ENCODE measurements around the gene MTA1. TPM values are rescaled to one million over a fixed set of nuclear protein-coding genes. Genes with fewer than 3 reads are reported as not detected.

Gene MTA1
- total and polyA plus RNA-seq, 2 donors from 2014 or later = 30.4 to 112 TPM

GRCh38 chr14:105425823-105426247 lies 6.2 kb downstream of the MTA1 start:
- Histone ChIP-seq H3K4me1 (ENCODE audit: control insufficient read depth in 2 of 3, insufficient read depth in 2 of 3, low read depth in 1 of 3, low read length in 3 of 3) (peaks cover 0 to 10% (median 0%) of the 10 kb centered on the region in 3 donors), H3K36me3 (ENCODE audit: control insufficient read depth in 2 of 3, insufficient read depth in 3 of 3, low read length in 3 of 3) (peaks cover 0 to 4% (median 0%) of the 10 kb centered on the region in 3 donors), H3K9me3 (ENCODE audit: control insufficient read depth in 2 of 3, insufficient read depth in 1 of 3, low read length in 3 of 3) (peaks cover 0 to 3% (median 0%) of the 10 kb centered on the region in 3 donors), H3K27ac (ENCODE audit: low read depth in 2 of 2, low read length in 2 of 2) (no peak overlapping the region), H3K9ac (ENCODE audit: low read length in 3 of 3) (no peak overlapping the region), H3K4me3 (ENCODE audit: low read length in 3 of 3) (no peak overlapping the region), H3K27me3 (ENCODE audit: control insufficient read depth, insufficient read depth, low read length) (no peaks in the 10 kb centered on the region)
- TF ChIP-seq CTCF (IDR thresholded peaks at IDR 0.05; ENCODE audit: borderline replicate concordance, extremely low read depth, insufficient read depth) = no peak
- FAIRE-seq = no peak
- intact Hi-C loops (cut with DNase I) = no loop called here
- peak in 1 of 5 donors; percentile 35 for DNase-seq

GRCh38 chr14:105426416-105427130 lies 6.9 kb downstream of the MTA1 start:
- DNase-seq = no peak
- no peak for TF ChIP-seq CTCF (IDR thresholded peaks at IDR 0.05; ENCODE audit: borderline replicate concordance, extremely low read depth, insufficient read depth)
- H3K27ac ChIP-seq (ENCODE audit: low read depth in 2 of 2, low read length in 2 of 2) = no peak overlapping the region
- no peaks in the 10 kb centered on the region for H3K27me3 ChIP-seq (ENCODE audit: control insufficient read depth, insufficient read depth, low read length)
- H3K4me1 ChIP-seq (ENCODE audit: control insufficient read depth in 2 of 3, insufficient read depth in 2 of 3, low read depth in 1 of 3, low read length in 3 of 3) = peaks cover 0 to 2% (median 0%) of the 10 kb centered on the region in 3 donors
- no peak overlapping the region for H3K4me3 ChIP-seq (ENCODE audit: low read length in 3 of 3)
- H3K9me3 ChIP-seq (ENCODE audit: control insufficient read depth in 2 of 3, insufficient read depth in 1 of 3, low read length in 3 of 3) = peaks cover 0 to 3% (median 0%) of the 10 kb centered on the region in 3 donors
- FAIRE-seq = no peak
- H3K36me3 ChIP-seq (ENCODE audit: control insufficient read depth in 2 of 3, insufficient read depth in 3 of 3, low read length in 3 of 3) = peaks cover 0 to 4% (median 0%) of the 10 kb centered on the region in 3 donors
- H3K9ac ChIP-seq (ENCODE audit: low read length in 3 of 3) = no peak overlapping the region
- intact Hi-C loops (cut with DNase I) = no loop called here

- peaks cover 0 to 4% (median 0%) of the 10 kb centered on the region in 3 donors for H3K36me3 ChIP-seq (ENCODE audit: control insufficient read depth in 2 of 3, insufficient read depth in 3 of 3, low read length in 3 of 3)
- no peak for FAIRE-seq
- peaks cover 0 to 2% (median 0%) of the 10 kb centered on the region in 3 donors for H3K4me1 ChIP-seq (ENCODE audit: control insufficient read depth in 2 of 3, insufficient read depth in 2 of 3, low read depth in 1 of 3, low read length in 3 of 3)
- no peak overlapping the region for H3K9ac ChIP-seq (ENCODE audit: low read length in 3 of 3)
- TF ChIP-seq CTCF (IDR thresholded peaks at IDR 0.05; ENCODE audit: borderline replicate concordance, extremely low read depth, insufficient read depth) = no peak
- no peak for DNase-seq
- no peak overlapping the region for H3K4me3 ChIP-seq (ENCODE audit: low read length in 3 of 3)
- H3K27me3 ChIP-seq (ENCODE audit: control insufficient read depth, insufficient read depth, low read length) = no peaks in the 10 kb centered on the region
- intact Hi-C loops (cut with DNase I) = no loop called here
- H3K27ac ChIP-seq (ENCODE audit: low read depth in 2 of 2, low read length in 2 of 2) = no peak overlapping the region
- H3K9me3 ChIP-seq (ENCODE audit: control insufficient read depth in 2 of 3, insufficient read depth in 1 of 3, low read length in 3 of 3) = peaks cover 0 to 3% (median 0%) of the 10 kb centered on the region in 3 donors
Observed at GRCh38 chr14:105427412-105427811, 7.8 kb downstream of the MTA1 start.
